A549 (cell line): Measurements from ENCODE around the gene ATP5ME. TPM values are rescaled to one million over a fixed set of nuclear protein-coding genes. Genes with fewer than 3 reads are reported as not detected.

Experiments used
- ATAC-seq, 2 experiments: fragments of 200-7000 bp in 1 of 2; fragments of >200 bp in 1 of 2; cut with Nextera tagmentation in 1 of 2; cut with Tn5 transposase in 1 of 2; 3 replicates each; pipeline versions ENCODE4 v1.8.0 to v1.9.1; 2018 to 2020; ENCODE audit warnings: mild to moderate bottlenecking in 1 of 2, moderate library complexity in 1 of 2
- CTCF ChIA-PET: fragments of 300-600 bp; sonication (Branson Sonifier 250); formaldehyde crosslinking; extraction: SDS; loops from one replicate; lab custom pipeline; 2021; ENCODE audit warnings: antibody characterized with exemption, inconsistent platforms; lab: Yijun Ruan, JAX
- POLR2A ChIA-PET: fragments of 350-600 bp; formaldehyde crosslinking; extraction: SDS; loops from one replicate; lab custom pipeline; 2021; ENCODE audit warnings: antibody characterized with exemption, inconsistent platforms; lab: Yijun Ruan, JAX
- DNase-seq, 2 experiments: peaks; one replicate each; pipeline versions ENCODE4 v3.0.0 to v3.0.0-alpha.2; 2011 to 2016; ENCODE audit warnings: low read depth in 1 of 2, low spot score in 1 of 2
- FAIRE-seq: peaks from 2 replicates; lab custom pipeline; 2011; peaks lifted over from hg19 to GRCh38; lab: Jason Lieb, UNC
- H3K27ac ChIP-seq, 2 experiments: fragments of >200 bp; sonication (Bioruptor Twin); formaldehyde crosslinking; 3 replicates each; pipeline ENCODE4 v1.5.1; 2016 to 2017
- H3K4me1 ChIP-seq: fragments of >200 bp; sonication (Bioruptor Twin); formaldehyde crosslinking; 3 replicates; pipeline ENCODE4 v1.6.1; 2016
- H3K4me2 ChIP-seq: fragments of >200 bp; sonication (Bioruptor Twin); formaldehyde crosslinking; 3 replicates; pipeline ENCODE4 v1.6.1; 2016
- H3K4me3 ChIP-seq: fragments of >200 bp; sonication (Bioruptor Twin); formaldehyde crosslinking; 3 replicates; pipeline ENCODE4 v1.5.1; 2016
- H3K9me3 ChIP-seq: fragments of >200 bp; sonication (Bioruptor Twin); formaldehyde crosslinking; 3 replicates; pipeline ENCODE4 v1.6.1; 2016
- BCL3 ChIP-seq: fragments of >200 bp; sonication (Bioruptor Twin); formaldehyde crosslinking; IDR thresholded peaks from 3 replicates; pipeline ENCODE4 v1.6.1; 2016
- BHLHE40 ChIP-seq: IDR thresholded peaks from 2 replicates; pipeline ENCODE4 v1.6.1; 2012; ENCODE audit warnings: low read depth, low read length, inconsistent platforms
- CBX8 ChIP-seq: fragments of 200-600 bp; sonication (generic); IDR thresholded peaks from 2 replicates; pipeline ENCODE4 v1.6.1; 2016
- CEBPB ChIP-seq, 2 experiments: fragments of >200 bp in 1 of 2; sonication (Bioruptor Twin) in 1 of 2; formaldehyde crosslinking in 1 of 2; IDR thresholded peaks; 2 replicates each; pipeline ENCODE4 v1.6.1; 2012 to 2016
- EHF ChIP-seq: fragments of 250-450 bp; sonication (Bioruptor Pico); IDR thresholded peaks from 2 replicates; pipeline ENCODE4 v1.5.0; 2020; ENCODE audit warnings: mild to moderate bottlenecking
- EHMT2 ChIP-seq: fragments of 200-600 bp; sonication (generic); IDR thresholded peaks from 2 replicates; pipeline ENCODE4 v1.6.1; 2016; ENCODE audit warnings: antibody characterized with exemption, low read depth, mild to moderate bottlenecking, moderate library complexity
- EP300 ChIP-seq, 2 experiments: fragments of >200 bp; sonication (Bioruptor Twin); formaldehyde crosslinking; IDR thresholded peaks; 2 replicates in 1 of 2; 3 replicates in 1 of 2; pipeline ENCODE4 v1.6.1; 2016 to 2017
- ESRRA ChIP-seq: fragments of 150-350 bp; IDR thresholded peaks from 2 replicates; pipeline ENCODE4 v1.6.1; 2014; ENCODE audit warnings: mild to moderate bottlenecking, low read length, borderline replicate concordance
- FOSL2 ChIP-seq, 2 experiments: fragments of 450-650 bp in 1 of 2; fragments of >200 bp in 1 of 2; sonication (Bioruptor Twin) in 1 of 2; formaldehyde crosslinking; IDR thresholded peaks; 2 replicates each; pipeline versions ENCODE4 v1.5.0 to v1.6.1; 2016 to 2020; ENCODE audit warnings: mild to moderate bottlenecking in 1 of 2, moderate library complexity in 1 of 2
- HDAC2 ChIP-seq: fragments of 200-600 bp; sonication (generic); IDR thresholded peaks from 2 replicates; pipeline ENCODE4 v1.6.1; 2016
- HES2 ChIP-seq: fragments of >200 bp; sonication (Bioruptor Twin); formaldehyde crosslinking; IDR thresholded peaks from 2 replicates; pipeline ENCODE4 v1.6.1; 2016
- HEYL ChIP-seq: fragments of 250-450 bp; sonication (Bioruptor Pico); IDR thresholded peaks from 2 replicates; pipeline ENCODE4 v1.8.0; 2021; ENCODE audit warnings: mild to moderate bottlenecking, moderate library complexity
- HOXB5 ChIP-seq: fragments of 250-450 bp; sonication (Bioruptor Pico); IDR thresholded peaks from 2 replicates; pipeline ENCODE4 v1.5.0; 2020; ENCODE audit warnings: mild to moderate bottlenecking, moderate library complexity
- JUNB ChIP-seq: fragments of >200 bp; sonication (Bioruptor Twin); formaldehyde crosslinking; IDR thresholded peaks from 2 replicates; pipeline ENCODE4 v1.6.1; 2016
- KDM5A ChIP-seq: fragments of 200-600 bp; sonication (generic); IDR thresholded peaks from 2 replicates; pipeline ENCODE4 v1.6.1; 2016; ENCODE audit warnings: antibody characterized with exemption, mild to moderate bottlenecking
- MAFK ChIP-seq: fragments of 450-650 bp; IDR thresholded peaks from 2 replicates; pipeline ENCODE4 v1.6.1; 2014; ENCODE audit not compliant: partially characterized antibody
- MYC ChIP-seq: IDR thresholded peaks from 2 replicates; pipeline ENCODE4 v1.6.1; 2012; ENCODE audit warnings: mild to moderate bottlenecking, inconsistent platforms, low read length, improper control_type of control experiment, borderline replicate concordance
- NR3C1 ChIP-seq: fragments of >200 bp; sonication (Bioruptor Twin); formaldehyde crosslinking; IDR thresholded peaks from 3 replicates; pipeline ENCODE4 v1.6.1; 2017
- RAD21 ChIP-seq, 2 experiments: fragments of >200 bp in 1 of 2; sonication (Bioruptor Twin) in 1 of 2; formaldehyde crosslinking in 1 of 2; IDR thresholded peaks in 1 of 2; conservative IDR thresholded peaks in 1 of 2; 2 replicates in 1 of 2; 3 replicates in 1 of 2; pipeline ENCODE4 v1.6.1; 2012 to 2018; ENCODE audit warnings: inconsistent platforms in 1 of 2
- RCOR1 ChIP-seq: fragments of 150-350 bp; IDR thresholded peaks from 2 replicates; pipeline ENCODE4 v1.6.1; 2014; ENCODE audit warnings: antibody characterized with exemption, low read length, low read depth
- RFX5 ChIP-seq: fragments of 450-650 bp; IDR thresholded peaks from 2 replicates; pipeline ENCODE4 v1.7.1; 2014; ENCODE audit warnings: antibody characterized with exemption, mild to moderate bottlenecking, moderate library complexity
- SREBF2 ChIP-seq: fragments of 450-650 bp; IDR thresholded peaks from 2 replicates; pipeline ENCODE4 v1.6.1; 2014; ENCODE audit warnings: mild to moderate bottlenecking, moderate library complexity
- TP53 ChIP-seq: fragments of 250-450 bp; sonication (Bioruptor Pico); IDR thresholded peaks from 2 replicates; pipeline ENCODE4 v1.5.0; 2021; ENCODE audit warnings: mild to moderate bottlenecking, moderate library complexity
- USF2 ChIP-seq: fragments of 450-650 bp; IDR thresholded peaks from 2 replicates; pipeline ENCODE4 v1.6.1; 2014; ENCODE audit warnings: antibody characterized with exemption
- ZC3H11A ChIP-seq: fragments of 450-650 bp; IDR thresholded peaks from 2 replicates; pipeline ENCODE4 v1.6.1; 2014; ENCODE audit warnings: antibody characterized with exemption, mild to moderate bottlenecking
- ZFP36 ChIP-seq: fragments of 450-650 bp; IDR thresholded peaks from 2 replicates; pipeline ENCODE4 v1.6.1; 2014; ENCODE audit warnings: borderline replicate concordance; ENCODE audit not compliant: partially characterized antibody
- WGBS: methylation state at CpG from one replicate; pipeline ENCODE4 v1.1.6; 2017; ENCODE audit errors: missing lambda C conversion rate; 5-methylcytosine and 5-hydroxymethylcytosine counted together
- polyA plus RNA-seq, 4 experiments: library from polyadenylated mRNA; depleted of rRNA in 3 of 4; stranded (reverse); fragments of >200 nt; fragmentation: RNase III in 1 of 4; extraction: RNeasy Plus Mini Kit Qiagen cat#74134 plus additional on column Dnase treatment in 1 of 4; gene quantifications; 2 replicates in 3 of 4; 3 replicates in 1 of 4; pipeline ENCODE4 v1.2.3, GENCODE V29; 2011 to 2017
- TF ChIP-seq, protein P1 (sequence below): IDR thresholded peaks from 2 replicates; pipeline ENCODE4 v1.6.1; 2012
- TF ChIP-seq, protein P2 (sequence below): fragments of 150-350 bp; IDR thresholded peaks from 2 replicates; pipeline ENCODE4 v1.6.1; 2014; ENCODE audit warnings: low read depth, mild to moderate bottlenecking, low read length

ATP5ME gene
- polyA plus RNA-seq, 2 of the 4 experiments (the other 2 are of a cell fraction) = 198 to 659 TPM

DNA sequence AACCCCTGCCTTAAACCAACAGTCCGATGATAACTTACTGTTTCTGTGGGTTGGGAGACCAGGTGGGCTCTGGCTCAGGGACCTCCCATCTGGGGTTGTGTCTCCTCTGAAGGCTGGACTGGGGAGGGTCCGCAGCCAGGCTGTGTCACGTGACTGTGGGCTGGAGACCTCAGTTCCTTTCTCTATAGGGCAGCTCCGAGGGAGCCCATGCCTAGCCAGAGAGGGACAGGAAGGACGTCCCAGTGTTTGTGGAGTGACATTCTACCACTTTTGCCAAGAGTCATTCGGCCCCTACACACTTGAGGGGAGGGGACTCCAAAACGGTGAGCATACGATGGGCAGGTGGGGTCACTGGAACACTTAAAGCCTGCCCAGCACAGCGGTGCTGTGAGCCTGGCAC lies 36.0 kb upstream of the ATP5ME start (continued):
- no peak for TF ChIP-seq BCL3
- no peak for TF ChIP-seq NR3C1
- TF ChIP-seq ESRRA = no peak

- DNase-seq = no peak
- Histone ChIP-seq H3K4me1 (peaks cover 8% of the 10 kb centered on the region; the same call in 2 of the 3 replicates), H3K4me3 (no peak overlapping the region), H3K9me3 (no peaks in the 10 kb centered on the region), H3K4me2 (no peak overlapping the region), H3K27ac (no peak overlapping the region)
- TF ChIP-seq RFX5 (no peak), CEBPB (IDR thresholded peaks at IDR 0.05) (no peak), JUNB (no peak), ZFP36 (no peak)
- TF ChIP-seq, protein P1, sequence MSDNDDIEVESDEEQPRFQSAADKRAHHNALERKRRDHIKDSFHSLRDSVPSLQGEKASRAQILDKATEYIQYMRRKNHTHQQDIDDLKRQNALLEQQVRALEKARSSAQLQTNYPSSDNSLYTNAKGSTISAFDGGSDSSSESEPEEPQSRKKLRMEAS = no peak
- ChIA-PET POLR2A (no interaction called here), CTCF (no interaction called here)
- no peak for ATAC-seq
- WGBS = 88% methylated on average over 6 of the region's 6 CpGs
- FAIRE-seq = no peak
Measured at GRCh38 chr4:709348-709747, 35.3 kb upstream of the ATP5ME start.

DNA sequence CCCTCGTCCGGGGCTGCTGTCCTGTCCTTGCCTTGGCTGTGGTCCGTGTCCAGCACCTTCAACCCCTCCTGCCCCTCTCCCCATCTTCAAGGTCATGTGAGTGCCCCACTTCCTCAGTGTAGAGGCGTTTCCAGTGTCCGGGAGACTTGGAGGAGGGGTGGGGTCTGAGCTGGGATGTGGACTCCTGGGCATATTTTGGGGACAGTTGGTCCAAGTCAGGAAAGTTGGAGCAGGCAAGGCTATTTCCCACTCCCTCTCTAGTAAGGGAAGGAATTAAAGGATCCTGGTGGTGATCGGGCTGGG lies 34.5 kb upstream of the ATP5ME start:
- CTCF ChIA-PET = interaction anchor here (1.0 kb wide), 1 partner anchor 33 kb away, joined by 4 read pairs; no protein-coding TSS in a partner anchor
- H3K27ac ChIP-seq = no peak overlapping the region
- FAIRE-seq (no peak), DNase-seq (no peak), ATAC-seq (no peak)
- no peak for TF ChIP-seq CBX8
- no peak for TF ChIP-seq ESRRA
- no peak for TF ChIP-seq EHF (CRISPR knock-in tag)
- TF ChIP-seq EP300 (IDR thresholded peaks at IDR 0.05) = no peak
- no peak for TF ChIP-seq MYC
- no peak for TF ChIP-seq HDAC2
- no peak for TF ChIP-seq HEYL (CRISPR knock-in tag)
- TF ChIP-seq HOXB5 (CRISPR knock-in tag) = no peak
- no peak for TF ChIP-seq TP53 (CRISPR knock-in tag)
- no peak for TF ChIP-seq FOSL2 (IDR thresholded peaks at IDR 0.05)
- no peak for TF ChIP-seq FOSL2 (CRISPR knock-in tag; IDR thresholded peaks at IDR 0.05)
- no peak for TF ChIP-seq KDM5A
- no peak for TF ChIP-seq MAFK
- H3K9me3 ChIP-seq = no peaks in the 10 kb centered on the region
- POLR2A ChIA-PET = no interaction called here
- H3K4me1 ChIP-seq = peaks cover 8% of the 10 kb centered on the region; the same call in 2 of the 3 replicates
- H3K4me2 ChIP-seq = no peak overlapping the region
- no peak overlapping the region for H3K4me3 ChIP-seq
- 90% methylated on average over 4 of the region's 6 CpGs for WGBS

GRCh38 chr4:707929-708630 lies 34.0 kb upstream of the ATP5ME start:
- H3K9me3 ChIP-seq = no peaks in the 10 kb centered on the region
- CTCF ChIA-PET = interaction anchor here (1.0 kb wide), 1 partner anchor 34 kb away, joined by 4 read pairs; no protein-coding TSS in a partner anchor
- no peak overlapping the region for H3K4me2 ChIP-seq
- ATAC-seq = no peak
- FAIRE-seq = no peak
- no peak overlapping the region for H3K27ac ChIP-seq
- POLR2A ChIA-PET = no interaction called here
- H3K4me3 ChIP-seq = no peak overlapping the region
- peaks cover 8% of the 10 kb centered on the region; the same call in 2 of the 3 replicates for H3K4me1 ChIP-seq
- WGBS = no CpG with 5 or more reads among the region's 11 CpGs
- DNase-seq = no peak
- TF ChIP-seq, protein P1 = no peak
- TF ChIP-seq ZC3H11A = no peak
- no peak for TF ChIP-seq SREBF2
- no peak for TF ChIP-seq HES2
- TF ChIP-seq ZFP36 = no peak
- no peak for TF ChIP-seq BHLHE40
- no peak for TF ChIP-seq RAD21 (conservative IDR thresholded peaks at IDR 0.05 in 1 of 2, IDR thresholded peaks at IDR 0.05 in 1 of 2)
- TF ChIP-seq EHMT2 = no peak
- TF ChIP-seq USF2 = no peak
- TF ChIP-seq NR3C1 = no peak
- TF ChIP-seq RCOR1 = no peak
- TF ChIP-seq, protein P2, sequence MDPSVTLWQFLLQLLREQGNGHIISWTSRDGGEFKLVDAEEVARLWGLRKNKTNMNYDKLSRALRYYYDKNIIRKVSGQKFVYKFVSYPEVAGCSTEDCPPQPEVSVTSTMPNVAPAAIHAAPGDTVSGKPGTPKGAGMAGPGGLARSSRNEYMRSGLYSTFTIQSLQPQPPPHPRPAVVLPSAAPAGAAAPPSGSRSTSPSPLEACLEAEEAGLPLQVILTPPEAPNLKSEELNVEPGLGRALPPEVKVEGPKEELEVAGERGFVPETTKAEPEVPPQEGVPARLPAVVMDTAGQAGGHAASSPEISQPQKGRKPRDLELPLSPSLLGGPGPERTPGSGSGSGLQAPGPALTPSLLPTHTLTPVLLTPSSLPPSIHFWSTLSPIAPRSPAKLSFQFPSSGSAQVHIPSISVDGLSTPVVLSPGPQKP = no peak
